Heart left ventricle (tissue), 13 donors: Measurements from ENCODE around the gene HDAC4.

ENCODE experiments used
- CTCF ChIP-seq, 12 donors: fragments of 200-600 bp; sonication (generic) in 4 of 12; IDR thresholded peaks; one replicate each; pipeline versions ENCODE4 v1.5.0 to v1.8.0; 2018 to 2022; ENCODE audit warnings: antibody characterized with exemption in 12 of 12, mild to moderate bottlenecking in 5 of 12
- POLR2A ChIP-seq, 2 donors: fragments of 450-650 bp; IDR thresholded peaks; one replicate each; pipeline ENCODE4 v1.6.1; 2017; ENCODE audit warnings: antibody characterized with exemption in 2 of 2, mild to moderate bottlenecking in 2 of 2, moderate library complexity in 2 of 2
- donor health status: ischemic (EF 13 %, LVEDD 7.1; RV severe dilation, severe dysfunction).
- donor health status: DM: no; HTN: yes; CAD: no.
- donor health status: DM: no; HTN: no; CAD: no.
- donor health status: ischemic (EF 25% LVEDD 6.9; RV normal size, moderate dysfunction).
- donor health status: ischemic (EF 25% LVEDD 5.7; RV mildly dilated, moderate dysfunction).
- donor health status: ischemic (EF 35%, LVEDD 5.7; RV mildly dilated, moderate dysfunction).
- donor health status: nonischemic (EF 11% LVEDD 7.7; RV severe dilation, severe dysfunction).
- donor health status: DM: yes; HTN: yes; CAD: no.
- donor health status: PGD.
- donor health status: ischemic (EF 29% LVEDD 5.4; RV normal size, mild dysfunction).
- donor health status: nonischemic (EF 23%, LVEDD 6.1; RV moderate dilation, normal function).

GRCh38 chr2:239182981-239183791, 217.6 kb downstream of the HDAC4 start:
- no peak for TF ChIP-seq CTCF (IDR thresholded peaks at IDR 0.05)
- no peak for TF ChIP-seq POLR2A (IDR thresholded peaks at IDR 0.05)
